ENCODE results near the gene AUTS2. TPM values are rescaled to one million over a fixed set of nuclear protein-coding genes. Genes with fewer than 3 reads are reported as not detected.

AUTS2 gene
- total and polyA plus RNA-seq, 2 experiments from 2014 or later: 32.0 to 91.0 TPM

DNA sequence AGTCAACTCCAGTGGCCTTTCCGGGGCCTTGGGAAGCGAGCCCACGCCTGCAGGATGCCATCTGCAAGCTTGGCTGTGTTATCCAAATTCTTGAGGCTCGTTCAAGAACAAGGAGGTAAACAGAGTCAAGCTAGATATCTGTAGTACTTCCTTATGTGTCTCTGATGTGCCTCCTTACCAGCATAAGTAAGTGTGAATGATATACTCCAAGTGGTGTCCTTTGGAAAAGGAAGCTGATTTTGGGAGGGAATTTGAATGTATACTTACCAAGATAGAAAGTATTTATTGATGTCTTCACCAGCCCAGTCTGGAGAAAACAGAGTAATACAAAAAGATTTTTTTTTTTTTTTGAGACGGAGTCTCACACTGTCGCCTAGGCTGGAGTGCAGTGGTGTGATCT lies 1161.4 kb downstream of the AUTS2 start (continued):
- TF ChIP-seq, protein P1, sequence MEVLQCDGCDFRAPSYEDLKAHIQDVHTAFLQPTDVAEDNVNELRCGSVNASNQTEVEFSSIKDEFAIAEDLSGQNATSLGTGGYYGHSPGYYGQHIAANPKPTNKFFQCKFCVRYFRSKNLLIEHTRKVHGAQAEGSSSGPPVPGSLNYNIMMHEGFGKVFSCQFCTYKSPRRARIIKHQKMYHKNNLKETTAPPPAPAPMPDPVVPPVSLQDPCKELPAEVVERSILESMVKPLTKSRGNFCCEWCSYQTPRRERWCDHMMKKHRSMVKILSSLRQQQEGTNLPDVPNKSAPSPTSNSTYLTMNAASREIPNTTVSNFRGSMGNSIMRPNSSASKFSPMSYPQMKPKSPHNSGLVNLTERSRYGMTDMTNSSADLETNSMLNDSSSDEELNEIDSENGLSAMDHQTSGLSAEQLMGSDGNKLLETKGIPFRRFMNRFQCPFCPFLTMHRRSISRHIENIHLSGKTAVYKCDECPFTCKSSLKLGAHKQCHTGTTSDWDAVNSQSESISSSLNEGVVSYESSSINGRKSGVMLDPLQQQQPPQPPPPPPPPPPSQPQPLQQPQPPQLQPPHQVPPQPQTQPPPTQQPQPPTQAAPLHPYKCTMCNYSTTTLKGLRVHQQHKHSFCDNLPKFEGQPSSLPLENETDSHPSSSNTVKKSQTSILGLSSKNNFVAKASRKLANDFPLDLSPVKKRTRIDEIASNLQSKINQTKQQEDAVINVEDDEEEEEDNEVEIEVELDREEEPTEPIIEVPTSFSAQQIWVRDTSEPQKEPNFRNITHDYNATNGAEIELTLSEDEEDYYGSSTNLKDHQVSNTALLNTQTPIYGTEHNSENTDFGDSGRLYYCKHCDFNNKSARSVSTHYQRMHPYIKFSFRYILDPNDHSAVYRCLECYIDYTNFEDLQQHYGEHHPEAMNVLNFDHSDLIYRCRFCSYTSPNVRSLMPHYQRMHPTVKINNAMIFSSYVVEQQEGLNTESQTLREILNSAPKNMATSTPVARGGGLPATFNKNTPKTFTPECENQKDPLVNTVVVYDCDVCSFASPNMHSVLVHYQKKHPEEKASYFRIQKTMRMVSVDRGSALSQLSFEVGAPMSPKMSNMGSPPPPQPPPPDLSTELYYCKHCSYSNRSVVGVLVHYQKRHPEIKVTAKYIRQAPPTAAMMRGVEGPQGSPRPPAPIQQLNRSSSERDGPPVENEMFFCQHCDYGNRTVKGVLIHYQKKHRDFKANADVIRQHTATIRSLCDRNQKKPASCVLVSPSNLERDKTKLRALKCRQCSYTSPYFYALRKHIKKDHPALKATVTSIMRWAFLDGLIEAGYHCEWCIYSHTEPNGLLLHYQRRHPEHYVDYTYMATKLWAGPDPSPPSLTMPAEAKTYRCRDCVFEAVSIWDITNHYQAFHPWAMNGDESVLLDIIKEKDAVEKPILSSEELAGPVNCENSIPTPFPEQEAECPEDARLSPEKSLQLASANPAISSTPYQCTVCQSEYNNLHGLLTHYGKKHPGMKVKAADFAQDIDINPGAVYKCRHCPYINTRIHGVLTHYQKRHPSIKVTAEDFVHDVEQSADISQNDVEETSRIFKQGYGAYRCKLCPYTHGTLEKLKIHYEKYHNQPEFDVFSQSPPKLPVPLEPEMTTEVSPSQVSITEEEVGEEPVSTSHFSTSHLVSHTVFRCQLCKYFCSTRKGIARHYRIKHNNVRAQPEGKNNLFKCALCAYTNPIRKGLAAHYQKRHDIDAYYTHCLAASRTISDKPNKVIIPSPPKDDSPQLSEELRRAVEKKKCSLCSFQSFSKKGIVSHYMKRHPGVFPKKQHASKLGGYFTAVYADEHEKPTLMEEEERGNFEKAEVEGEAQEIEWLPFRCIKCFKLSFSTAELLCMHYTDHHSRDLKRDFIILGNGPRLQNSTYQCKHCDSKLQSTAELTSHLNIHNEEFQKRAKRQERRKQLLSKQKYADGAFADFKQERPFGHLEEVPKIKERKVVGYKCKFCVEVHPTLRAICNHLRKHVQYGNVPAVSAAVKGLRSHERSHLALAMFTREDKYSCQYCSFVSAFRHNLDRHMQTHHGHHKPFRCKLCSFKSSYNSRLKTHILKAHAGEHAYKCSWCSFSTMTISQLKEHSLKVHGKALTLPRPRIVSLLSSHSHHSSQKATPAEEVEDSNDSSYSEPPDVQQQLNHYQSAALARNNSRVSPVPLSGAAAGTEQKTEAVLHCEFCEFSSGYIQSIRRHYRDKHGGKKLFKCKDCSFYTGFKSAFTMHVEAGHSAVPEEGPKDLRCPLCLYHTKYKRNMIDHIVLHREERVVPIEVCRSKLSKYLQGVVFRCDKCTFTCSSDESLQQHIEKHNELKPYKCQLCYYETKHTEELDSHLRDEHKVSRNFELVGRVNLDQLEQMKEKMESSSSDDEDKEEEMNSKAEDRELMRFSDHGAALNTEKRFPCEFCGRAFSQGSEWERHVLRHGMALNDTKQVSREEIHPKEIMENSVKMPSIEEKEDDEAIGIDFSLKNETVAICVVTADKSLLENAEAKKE (CRISPR knock-in tag; IDR thresholded peaks at IDR 0.05): no peak
- TF ChIP-seq JUNB (IDR thresholded peaks at IDR 0.05; ENCODE audit: unreplicated experiment) (no peak), EZH2 (IDR thresholded peaks at IDR 0.05; ENCODE audit: low read depth, unreplicated experiment) (no peak), CREB1 (CRISPR knock-in tag; IDR thresholded peaks at IDR 0.05; ENCODE audit: low read depth) (no peak), EZH2phosphoT487 (IDR thresholded peaks at IDR 0.05; ENCODE audit: unreplicated experiment) (no peak)

GRCh38 chr7:70761711-70762328 lies 1163.5 kb downstream of the AUTS2 start:
- Mint-ChIP-seq H3K4me3 (no peak overlapping the region), H3K9me3 (no peaks in the 10 kb centered on the region), H3K4me1 (peaks cover 50% of the 10 kb centered on the region), H3K27ac (no peak overlapping the region), H3K27me3 (ENCODE audit: insufficient read depth, low read depth, poor library complexity) (peaks cover 2% of the 10 kb centered on the region), H3K36me3 (ENCODE audit: low read depth) (peaks cover 26% of the 10 kb centered on the region)
- Histone ChIP-seq H3F3A (replicated peaks; ENCODE audit: low read depth) (no peaks in the 10 kb centered on the region), H4K20me1 (replicated peaks; ENCODE audit: insufficient read depth) (peaks cover 19% of the 10 kb centered on the region), H3K27ac (ENCODE audit: low read depth) (no peak overlapping the region), H3K79me2 (replicated peaks; ENCODE audit: insufficient read depth) (peaks cover 77% of the 10 kb centered on the region), H2AFZ (no peak overlapping the region), H3K36me3 (ENCODE audit: insufficient read depth) (peaks cover 8% of the 10 kb centered on the region), H3K4me1 (ENCODE audit: insufficient read depth) (peaks cover 10% of the 10 kb centered on the region; the same call in 1 of the 2 replicates), H3K4me3 (no peak overlapping the region), H3K27me3 (ENCODE audit: insufficient read depth) (no peaks in the 10 kb centered on the region), H3K4me2 (no peak overlapping the region), H3K9me2 (ENCODE audit: insufficient read depth) (no peaks in the 10 kb centered on the region)
- DNase-seq (ENCODE audit: low spot score) (no peak), ATAC-seq (no peak)
- no peak for TF ChIP-seq STAT1 (IDR thresholded peaks at IDR 0.05; ENCODE audit: unreplicated experiment)
- TF ChIP-seq EZH2 (IDR thresholded peaks at IDR 0.05; ENCODE audit: low read depth, unreplicated experiment): no peak
- no peak for TF ChIP-seq CREB1 (CRISPR knock-in tag; IDR thresholded peaks at IDR 0.05; ENCODE audit: low read depth)
- TF ChIP-seq, protein P1 (CRISPR knock-in tag; IDR thresholded peaks at IDR 0.05): no peak
- TF ChIP-seq, protein P2, sequence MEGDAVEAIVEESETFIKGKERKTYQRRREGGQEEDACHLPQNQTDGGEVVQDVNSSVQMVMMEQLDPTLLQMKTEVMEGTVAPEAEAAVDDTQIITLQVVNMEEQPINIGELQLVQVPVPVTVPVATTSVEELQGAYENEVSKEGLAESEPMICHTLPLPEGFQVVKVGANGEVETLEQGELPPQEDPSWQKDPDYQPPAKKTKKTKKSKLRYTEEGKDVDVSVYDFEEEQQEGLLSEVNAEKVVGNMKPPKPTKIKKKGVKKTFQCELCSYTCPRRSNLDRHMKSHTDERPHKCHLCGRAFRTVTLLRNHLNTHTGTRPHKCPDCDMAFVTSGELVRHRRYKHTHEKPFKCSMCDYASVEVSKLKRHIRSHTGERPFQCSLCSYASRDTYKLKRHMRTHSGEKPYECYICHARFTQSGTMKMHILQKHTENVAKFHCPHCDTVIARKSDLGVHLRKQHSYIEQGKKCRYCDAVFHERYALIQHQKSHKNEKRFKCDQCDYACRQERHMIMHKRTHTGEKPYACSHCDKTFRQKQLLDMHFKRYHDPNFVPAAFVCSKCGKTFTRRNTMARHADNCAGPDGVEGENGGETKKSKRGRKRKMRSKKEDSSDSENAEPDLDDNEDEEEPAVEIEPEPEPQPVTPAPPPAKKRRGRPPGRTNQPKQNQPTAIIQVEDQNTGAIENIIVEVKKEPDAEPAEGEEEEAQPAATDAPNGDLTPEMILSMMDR (conservative IDR thresholded peaks at IDR 0.05; ENCODE audit: low read depth in 2 of 2): no peak

All from GM23338 (cell line).